ENCODE data around the gene IRF2BP2.

The IRF2BP2 gene

GRCh38 chr1:234626391-234626790, 16.4 kb upstream of the IRF2BP2 start:
- WGBS (ENCODE audit: insufficient coverage) = no CpG with 5 or more reads among the region's 6 CpGs
- no peak for DNase-seq
- ChIA-PET POLR2A (no interaction called here), CTCF (interaction anchor here (0.9 to 2.4 kb wide), 3 partner anchors 9 to 31 kb away, joined by 4 to 6 read pairs (median 6); no protein-coding TSS in a partner anchor)
- Histone ChIP-seq H3K27ac (ENCODE audit: insufficient read depth in 1 of 2, low read depth in 1 of 2, low read length in 2 of 2, poor library complexity in 1 of 2, severe bottlenecking in 2 of 2) (no peak overlapping the region), H3K4me1 (ENCODE audit: control extremely low read depth in 1 of 4, control insufficient read depth in 4 of 4, insufficient read depth in 4 of 4, low read length in 3 of 4) (peaks cover 0 to 13% (median 3%) of the 10 kb centered on the region in 4 experiments), H3K36me3 (ENCODE audit: control insufficient read depth in 4 of 4, insufficient read depth in 4 of 4, low read length in 3 of 4) (no peaks in the 10 kb centered on the region), H3K9me3 (ENCODE audit: control extremely low read depth in 1 of 5, control insufficient read depth in 4 of 5, insufficient read depth in 2 of 5, low read depth in 1 of 5, low read length in 4 of 5) (no peaks in the 10 kb centered on the region), H3K4me3 (ENCODE audit: control insufficient read depth in 1 of 7, extremely low read depth in 1 of 7, insufficient read depth in 4 of 7, low read depth in 2 of 7, low read length in 6 of 7) (no peak overlapping the region), H3K27me3 (replicated peaks in 2 of 5; ENCODE audit: control insufficient read depth in 4 of 5, insufficient read depth in 5 of 5, low read length in 4 of 5) (no peaks in the 10 kb centered on the region)

- WGBS (ENCODE audit: insufficient coverage) = 97% methylated on average over 2 of the region's 3 CpGs
- Histone ChIP-seq H3K4me3 (ENCODE audit: control insufficient read depth in 1 of 7, extremely low read depth in 1 of 7, insufficient read depth in 4 of 7, low read depth in 2 of 7, low read length in 6 of 7) (no peak overlapping the region), H3K27ac (ENCODE audit: insufficient read depth in 1 of 2, low read depth in 1 of 2, low read length in 2 of 2, poor library complexity in 1 of 2, severe bottlenecking in 2 of 2) (no peak overlapping the region), H3K27me3 (replicated peaks in 2 of 5; ENCODE audit: control insufficient read depth in 4 of 5, insufficient read depth in 5 of 5, low read length in 4 of 5) (no peaks in the 10 kb centered on the region), H3K4me1 (ENCODE audit: control extremely low read depth in 1 of 4, control insufficient read depth in 4 of 4, insufficient read depth in 4 of 4, low read length in 3 of 4) (peaks cover 3 to 19% (median 6%) of the 10 kb centered on the region in 4 experiments), H3K36me3 (ENCODE audit: control insufficient read depth in 4 of 4, insufficient read depth in 4 of 4, low read length in 3 of 4) (no peaks in the 10 kb centered on the region), H3K9me3 (ENCODE audit: control extremely low read depth in 1 of 5, control insufficient read depth in 4 of 5, insufficient read depth in 2 of 5, low read depth in 1 of 5, low read length in 4 of 5) (no peaks in the 10 kb centered on the region)
- POLR2A ChIA-PET = no interaction called here
- DNase-seq = no peak
- CTCF ChIA-PET = interaction anchor here (1.2 to 2.4 kb wide), 2 partner anchors 11 to 33 kb away, joined by 5 to 6 read pairs; no protein-coding TSS in a partner anchor
Measured at GRCh38 chr1:234624724-234625117, 14.7 kb upstream of the IRF2BP2 start.

GRCh38 chr1:234621657-234622335, 11.8 kb upstream of the IRF2BP2 start:
- no peak for DNase-seq
- Histone ChIP-seq H3K9me3 (ENCODE audit: control extremely low read depth in 1 of 5, control insufficient read depth in 4 of 5, insufficient read depth in 2 of 5, low read depth in 1 of 5, low read length in 4 of 5) (no peaks in the 10 kb centered on the region), H3K36me3 (ENCODE audit: control insufficient read depth in 4 of 4, insufficient read depth in 4 of 4, low read length in 3 of 4) (no peaks in the 10 kb centered on the region), H3K27ac (ENCODE audit: insufficient read depth in 1 of 2, low read depth in 1 of 2, low read length in 2 of 2, poor library complexity in 1 of 2, severe bottlenecking in 2 of 2) (no peak overlapping the region), H3K4me3 (ENCODE audit: control insufficient read depth in 1 of 7, extremely low read depth in 1 of 7, insufficient read depth in 4 of 7, low read depth in 2 of 7, low read length in 6 of 7) (no peak overlapping the region), H3K4me1 (ENCODE audit: control extremely low read depth in 1 of 4, control insufficient read depth in 4 of 4, insufficient read depth in 4 of 4, low read length in 3 of 4) (peaks cover 3 to 40% (median 16%) of the 10 kb centered on the region in 4 experiments), H3K27me3 (replicated peaks in 2 of 5; ENCODE audit: control insufficient read depth in 4 of 5, insufficient read depth in 5 of 5, low read length in 4 of 5) (no peaks in the 10 kb centered on the region)
- WGBS (ENCODE audit: insufficient coverage) = 86% methylated on average over 4 of the region's 7 CpGs
- ChIA-PET CTCF (interaction anchor here (0.6 to 1.7 kb wide), 6 partner anchors 18 to 462 kb away, joined by 3 to 5 read pairs (median 3); no protein-coding TSS in a partner anchor), POLR2A (no interaction called here)

GRCh38 chr1:234621127-234621468, 11.1 kb upstream of the IRF2BP2 start:
- no peaks in the 10 kb centered on the region for H3K27me3 ChIP-seq (replicated peaks in 2 of 5; ENCODE audit: control insufficient read depth in 4 of 5, insufficient read depth in 5 of 5, low read length in 4 of 5)
- H3K4me3 ChIP-seq (ENCODE audit: control insufficient read depth in 1 of 7, extremely low read depth in 1 of 7, insufficient read depth in 4 of 7, low read depth in 2 of 7, low read length in 6 of 7) = no peak overlapping the region
- no peak for DNase-seq
- POLR2A ChIA-PET = no interaction called here
- H3K9me3 ChIP-seq (ENCODE audit: control extremely low read depth in 1 of 5, control insufficient read depth in 4 of 5, insufficient read depth in 2 of 5, low read depth in 1 of 5, low read length in 4 of 5) = no peaks in the 10 kb centered on the region
- H3K27ac ChIP-seq (ENCODE audit: insufficient read depth in 1 of 2, low read depth in 1 of 2, low read length in 2 of 2, poor library complexity in 1 of 2, severe bottlenecking in 2 of 2) = no peak overlapping the region
- no peaks in the 10 kb centered on the region for H3K36me3 ChIP-seq (ENCODE audit: control insufficient read depth in 4 of 4, insufficient read depth in 4 of 4, low read length in 3 of 4)
- 100% methylated on average over 1 of the region's 3 CpGs for WGBS (ENCODE audit: insufficient coverage)
- CTCF ChIA-PET = interaction anchor here (0.8 to 1.4 kb wide), 2 partner anchors 107 to 462 kb away, joined by 3 to 4 read pairs; no protein-coding TSS in a partner anchor
- H3K4me1 ChIP-seq (ENCODE audit: control extremely low read depth in 1 of 4, control insufficient read depth in 4 of 4, insufficient read depth in 4 of 4, low read length in 3 of 4) = peaks cover 8 to 46% (median 22%) of the 10 kb centered on the region in 4 experiments

- peaks cover 8 to 46% (median 23%) of the 10 kb centered on the region in 4 experiments for H3K4me1 ChIP-seq (ENCODE audit: control extremely low read depth in 1 of 4, control insufficient read depth in 4 of 4, insufficient read depth in 4 of 4, low read length in 3 of 4)
- no peaks in the 10 kb centered on the region for H3K27me3 ChIP-seq (replicated peaks in 2 of 5; ENCODE audit: control insufficient read depth in 4 of 5, insufficient read depth in 5 of 5, low read length in 4 of 5)
- DNase-seq = no peak
- 80% methylated on average over 1 of the region's 6 CpGs for WGBS (ENCODE audit: insufficient coverage)
- peak overlapping the region in 1 of 7 experiments; percentile 32 for H3K4me3 ChIP-seq (ENCODE audit: control insufficient read depth in 1 of 7, extremely low read depth in 1 of 7, insufficient read depth in 4 of 7, low read depth in 2 of 7, low read length in 6 of 7)
- no peaks in the 10 kb centered on the region for H3K9me3 ChIP-seq (ENCODE audit: control extremely low read depth in 1 of 5, control insufficient read depth in 4 of 5, insufficient read depth in 2 of 5, low read depth in 1 of 5, low read length in 4 of 5)
- no peaks in the 10 kb centered on the region for H3K36me3 ChIP-seq (ENCODE audit: control insufficient read depth in 4 of 4, insufficient read depth in 4 of 4, low read length in 3 of 4)
- no peak overlapping the region for H3K27ac ChIP-seq (ENCODE audit: insufficient read depth in 1 of 2, low read depth in 1 of 2, low read length in 2 of 2, poor library complexity in 1 of 2, severe bottlenecking in 2 of 2)
- CTCF ChIA-PET = interaction anchor here (0.7 to 1.6 kb wide), 5 partner anchors 9 to 106 kb away, joined by 3 to 6 read pairs (median 4); no protein-coding TSS in a partner anchor
- POLR2A ChIA-PET = interaction anchor here (1.7 kb wide), 1 partner anchor 103 kb away, joined by 12 read pairs; no protein-coding TSS in a partner anchor
Measured at GRCh38 chr1:234620272-234621126, 10.5 kb upstream of the IRF2BP2 start.

- Histone ChIP-seq H3K9me3 (ENCODE audit: control extremely low read depth in 1 of 5, control insufficient read depth in 4 of 5, insufficient read depth in 2 of 5, low read depth in 1 of 5, low read length in 4 of 5) (no peaks in the 10 kb centered on the region), H3K4me3 (ENCODE audit: control insufficient read depth in 1 of 7, extremely low read depth in 1 of 7, insufficient read depth in 4 of 7, low read depth in 2 of 7, low read length in 6 of 7) (peak overlapping the region in 2 of 7 experiments; percentile 19 to 32), H3K27ac (ENCODE audit: insufficient read depth in 1 of 2, low read depth in 1 of 2, low read length in 2 of 2, poor library complexity in 1 of 2, severe bottlenecking in 2 of 2) (no peak overlapping the region), H3K36me3 (ENCODE audit: control insufficient read depth in 4 of 4, insufficient read depth in 4 of 4, low read length in 3 of 4) (no peaks in the 10 kb centered on the region), H3K4me1 (ENCODE audit: control extremely low read depth in 1 of 4, control insufficient read depth in 4 of 4, insufficient read depth in 4 of 4, low read length in 3 of 4) (peaks cover 8 to 45% (median 23%) of the 10 kb centered on the region in 4 experiments), H3K27me3 (replicated peaks in 2 of 5; ENCODE audit: control insufficient read depth in 4 of 5, insufficient read depth in 5 of 5, low read length in 4 of 5) (no peaks in the 10 kb centered on the region)
- CTCF ChIA-PET = interaction anchor here (0.7 to 1.6 kb wide), 8 partner anchors 9 to 272 kb away, joined by 3 to 6 read pairs (median 4); no protein-coding TSS in a partner anchor
- WGBS (ENCODE audit: insufficient coverage) = no CpG with 5 or more reads among the region's 6 CpGs
- peak in 1 of 3 donors; percentile 51 for DNase-seq
- POLR2A ChIA-PET = interaction anchor here (1.7 kb wide), 1 partner anchor 104 kb away, joined by 12 read pairs; no protein-coding TSS in a partner anchor
Measured at GRCh38 chr1:234619794-234620247, 9.8 kb upstream of the IRF2BP2 start.

Data from common myeloid progenitor, CD34-positive (primary cell).